Activated B cell treated with CpG ODN at 0.5 μM for 24 hours (primary cell): ENCODE data around the gene RBM20. TPM values are rescaled to one million over a fixed set of nuclear protein-coding genes. Genes with fewer than 3 reads are reported as not detected.

Experiments used
- ATAC-seq: fragments of 200-7000 bp; cut with Tn5 transposase; one replicate; pipeline ENCODE4 v1.10.0; 2021; ENCODE audit warnings: low read depth, mild to moderate bottlenecking, moderate library complexity
- CTCF ChIA-PET: fragments of 350-600 bp; sonication (Branson Sonifier 250); formaldehyde crosslinking; loops from one replicate; lab custom pipeline; 2021; ENCODE audit warnings: antibody characterized with exemption; lab: Charles Lee
- POLR2A ChIA-PET: fragments of 350-600 bp; sonication (Branson Sonifier 250); formaldehyde crosslinking; loops from one replicate; lab custom pipeline; 2021; ENCODE audit warnings: antibody characterized with exemption; lab: Charles Lee
- DNase-seq: peaks from one replicate; pipeline ENCODE4 v3.0.0; 2022
- H3K27ac Mint-ChIP-seq: one replicate; pipeline ENCODE4 v1.8.0; 2020; ENCODE audit warnings: mixed read lengths
- H3K27me3 Mint-ChIP-seq: one replicate; pipeline ENCODE4 v1.8.0; 2021; ENCODE audit warnings: mixed read lengths
- H3K36me3 Mint-ChIP-seq: one replicate; pipeline ENCODE4 v1.8.0; 2021; ENCODE audit warnings: low read depth, mixed read lengths
- H3K4me1 Mint-ChIP-seq: one replicate; pipeline ENCODE4 v1.8.0; 2021; ENCODE audit warnings: mixed read lengths
- H3K4me3 Mint-ChIP-seq: one replicate; pipeline ENCODE4 v1.8.0; 2020; ENCODE audit warnings: mild to moderate bottlenecking, mixed read lengths
- H3K9me3 Mint-ChIP-seq: one replicate; pipeline ENCODE4 v1.8.0; 2020; ENCODE audit warnings: mixed read lengths
- intact Hi-C: fragments of 100-400 bp; cut with micrococcal nuclease; formaldehyde crosslinking; loops from one replicate; pipeline ENCODE4 v1.15.1; 2024
- total RNA-seq: library from RNA; stranded (reverse); gene quantifications from 2 replicates; pipeline ENCODE4 v1.2.3, GENCODE V29; 2022
- TF ChIP-seq, protein P1 (sequence below): fragments of 200-600 bp; IDR thresholded peaks from one replicate; pipeline ENCODE4 v1.8.0; 2022; ENCODE audit warnings: antibody characterized with exemption, mild to moderate bottlenecking

The RBM20 gene
- total RNA-seq, 1 donor from 2014 or later: 0.02 TPM

GRCh38 chr10:110642204-110643034 is 1.7 kb upstream of the RBM20 start:
- no peak overlapping the region for H3K27ac Mint-ChIP-seq
- ChIA-PET POLR2A (interaction anchor here (1.0 kb wide), 1 partner anchor 16 kb away, joined by 3 read pairs; no protein-coding TSS in a partner anchor), CTCF (interaction anchor here (1.9 kb wide), 1 partner anchor 30 kb away, joined by 5 read pairs; no protein-coding TSS in a partner anchor)
- peak overlapping the region; percentile 70 for H3K4me3 Mint-ChIP-seq
- H3K4me1 Mint-ChIP-seq: peaks cover 17% of the 10 kb centered on the region
- TF ChIP-seq, protein P1, sequence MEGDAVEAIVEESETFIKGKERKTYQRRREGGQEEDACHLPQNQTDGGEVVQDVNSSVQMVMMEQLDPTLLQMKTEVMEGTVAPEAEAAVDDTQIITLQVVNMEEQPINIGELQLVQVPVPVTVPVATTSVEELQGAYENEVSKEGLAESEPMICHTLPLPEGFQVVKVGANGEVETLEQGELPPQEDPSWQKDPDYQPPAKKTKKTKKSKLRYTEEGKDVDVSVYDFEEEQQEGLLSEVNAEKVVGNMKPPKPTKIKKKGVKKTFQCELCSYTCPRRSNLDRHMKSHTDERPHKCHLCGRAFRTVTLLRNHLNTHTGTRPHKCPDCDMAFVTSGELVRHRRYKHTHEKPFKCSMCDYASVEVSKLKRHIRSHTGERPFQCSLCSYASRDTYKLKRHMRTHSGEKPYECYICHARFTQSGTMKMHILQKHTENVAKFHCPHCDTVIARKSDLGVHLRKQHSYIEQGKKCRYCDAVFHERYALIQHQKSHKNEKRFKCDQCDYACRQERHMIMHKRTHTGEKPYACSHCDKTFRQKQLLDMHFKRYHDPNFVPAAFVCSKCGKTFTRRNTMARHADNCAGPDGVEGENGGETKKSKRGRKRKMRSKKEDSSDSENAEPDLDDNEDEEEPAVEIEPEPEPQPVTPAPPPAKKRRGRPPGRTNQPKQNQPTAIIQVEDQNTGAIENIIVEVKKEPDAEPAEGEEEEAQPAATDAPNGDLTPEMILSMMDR: no peak
- no peaks in the 10 kb centered on the region for H3K36me3 Mint-ChIP-seq
- no peaks in the 10 kb centered on the region for H3K9me3 Mint-ChIP-seq
- H3K27me3 Mint-ChIP-seq: peaks cover 48% of the 10 kb centered on the region
- intact Hi-C loops: no loop called here
- DNase-seq (no peak), ATAC-seq (no peak)

DNA sequence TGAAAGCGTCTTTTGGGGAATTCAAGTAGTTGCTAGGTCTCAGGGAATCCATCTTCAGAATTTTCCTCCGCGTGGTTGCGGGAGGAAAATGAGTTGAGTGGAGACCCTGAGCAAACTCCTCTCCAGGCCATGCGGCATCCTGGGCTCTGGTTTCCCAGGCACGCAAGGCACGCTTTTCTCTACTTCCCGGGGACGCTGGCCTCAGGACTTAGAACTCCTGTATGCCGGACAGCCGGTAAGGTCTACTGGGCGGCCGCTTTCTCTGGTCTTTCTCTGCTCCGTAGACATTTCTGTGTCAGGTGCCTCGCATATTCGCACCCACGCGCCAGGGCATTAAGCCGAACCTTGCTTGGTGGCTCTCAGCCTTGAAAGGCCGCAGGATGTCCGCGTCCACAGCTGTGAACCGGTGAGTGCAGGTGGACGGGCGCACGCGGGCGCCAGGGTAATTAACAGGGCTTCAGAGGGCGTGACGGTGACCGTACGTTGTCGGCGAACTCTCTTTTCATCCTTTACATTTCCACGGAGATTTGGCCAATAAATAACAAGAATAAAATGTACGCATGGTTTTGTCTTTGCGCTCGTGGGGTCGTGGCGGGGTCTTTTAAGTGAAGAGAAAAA is 992 bp upstream of the RBM20 start:
- no peak for DNase-seq
- Mint-ChIP-seq H3K27me3 (peaks cover 44% of the 10 kb centered on the region), H3K9me3 (no peaks in the 10 kb centered on the region), H3K27ac (no peak overlapping the region), H3K4me3 (peak overlapping the region; percentile 79), H3K36me3 (no peaks in the 10 kb centered on the region), H3K4me1 (peaks cover 17% of the 10 kb centered on the region)
- ATAC-seq: peak; percentile 16
- POLR2A ChIA-PET: no interaction called here
- intact Hi-C loops: no loop called here
- TF ChIP-seq, protein P1: no peak
- CTCF ChIA-PET: no interaction called here

DNA sequence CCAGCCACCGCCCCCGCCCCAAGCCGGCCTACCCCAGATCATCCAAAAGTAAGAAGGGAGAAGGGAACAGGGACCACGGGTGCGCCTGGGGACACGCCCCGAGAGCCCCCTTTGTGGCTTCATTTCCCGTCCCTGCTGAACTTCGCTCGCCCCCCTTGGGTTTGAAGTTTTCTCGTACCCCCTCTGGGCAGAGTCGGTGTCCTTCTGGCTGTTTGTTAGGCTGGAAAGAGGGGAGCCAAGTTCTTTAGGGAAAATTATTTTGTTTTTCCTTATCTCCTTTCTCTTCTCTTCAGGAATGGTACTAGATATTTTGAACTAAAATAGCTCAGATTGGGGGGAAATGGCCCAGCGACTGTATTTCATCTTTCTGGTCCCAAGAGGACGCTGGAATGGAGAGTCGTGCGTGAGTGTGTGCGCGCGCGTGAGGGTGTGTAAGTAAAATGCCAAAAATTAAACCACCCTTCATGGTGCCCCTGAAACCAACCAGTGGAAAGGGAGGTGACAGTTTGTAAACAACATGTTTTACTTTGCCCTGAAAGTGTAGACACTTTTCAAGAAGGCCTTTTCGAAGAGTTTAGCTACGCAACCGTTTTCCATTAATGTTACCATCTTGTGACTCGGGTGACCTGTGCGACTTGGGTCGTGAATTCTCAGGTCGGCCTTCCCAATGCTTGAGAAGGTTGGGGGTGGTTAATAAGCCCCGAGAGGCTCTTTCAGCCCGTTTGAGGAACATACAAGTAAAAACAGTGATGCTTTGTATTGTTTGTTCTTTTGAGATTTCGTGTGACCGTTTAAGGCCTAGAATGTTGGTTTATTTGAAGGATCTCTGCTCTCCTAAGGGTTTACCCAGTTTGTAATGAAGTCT is 694 bp downstream of the RBM20 start:
- intact Hi-C loops: no loop called here
- no peak overlapping the region for H3K27ac Mint-ChIP-seq
- TF ChIP-seq, protein P1: no peak
- peak overlapping the region; percentile 58 for H3K4me3 Mint-ChIP-seq
- ChIA-PET CTCF (no interaction called here), POLR2A (no interaction called here)
- DNase-seq: no peak
- no peaks in the 10 kb centered on the region for H3K9me3 Mint-ChIP-seq
- H3K36me3 Mint-ChIP-seq: no peaks in the 10 kb centered on the region
- no peak for ATAC-seq
- peaks cover 47% of the 10 kb centered on the region for H3K27me3 Mint-ChIP-seq
- peaks cover 24% of the 10 kb centered on the region for H3K4me1 Mint-ChIP-seq

DNA sequence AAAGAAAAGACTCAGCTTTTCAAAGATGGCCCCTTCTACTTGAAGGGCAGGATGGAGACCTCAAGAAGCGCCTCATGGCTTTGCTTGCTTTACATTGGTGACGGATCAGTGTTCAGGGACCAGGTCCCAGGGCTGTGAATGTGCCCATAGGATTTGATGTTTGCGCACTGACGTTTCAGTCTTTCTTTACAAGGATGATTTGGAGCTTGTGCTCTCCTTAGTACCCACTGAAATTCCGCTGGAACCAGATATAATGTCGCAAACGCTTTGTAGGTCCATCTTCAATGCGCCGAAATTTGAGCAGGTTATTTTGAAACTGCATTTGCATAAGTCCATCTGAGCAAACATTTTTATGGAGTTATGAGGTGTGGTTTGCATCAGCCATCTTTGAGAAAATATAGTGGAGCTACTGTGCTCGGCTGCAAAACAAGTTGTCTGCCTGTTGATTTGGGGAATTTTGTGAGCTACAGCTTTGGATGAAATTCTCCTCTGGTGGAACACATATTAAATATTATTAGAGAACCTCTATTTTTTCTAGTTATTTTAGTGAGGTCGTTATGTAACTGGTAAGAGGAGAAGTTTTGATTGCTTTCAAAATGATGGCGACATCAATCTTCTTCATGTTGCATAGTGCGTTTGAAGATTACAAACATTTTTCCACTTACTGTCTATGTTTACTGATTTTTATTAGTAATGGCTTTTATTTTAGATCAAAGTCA is 2.4 kb downstream of the RBM20 start:
- Mint-ChIP-seq H3K27ac (no peak overlapping the region), H3K9me3 (no peaks in the 10 kb centered on the region), H3K4me3 (no peak overlapping the region), H3K27me3 (peaks cover 48% of the 10 kb centered on the region), H3K4me1 (peaks cover 36% of the 10 kb centered on the region), H3K36me3 (no peaks in the 10 kb centered on the region)
- TF ChIP-seq, protein P1: no peak
- ChIA-PET CTCF (interaction anchor here (1.2 kb wide), 1 partner anchor 36 kb away, joined by 3 read pairs; no protein-coding TSS in a partner anchor), POLR2A (no interaction called here)
- no peak for ATAC-seq
- no peak for DNase-seq
- intact Hi-C loops: no loop called here
